ENCODE data around the gene SMCO3.

SMCO3 gene

DNA sequence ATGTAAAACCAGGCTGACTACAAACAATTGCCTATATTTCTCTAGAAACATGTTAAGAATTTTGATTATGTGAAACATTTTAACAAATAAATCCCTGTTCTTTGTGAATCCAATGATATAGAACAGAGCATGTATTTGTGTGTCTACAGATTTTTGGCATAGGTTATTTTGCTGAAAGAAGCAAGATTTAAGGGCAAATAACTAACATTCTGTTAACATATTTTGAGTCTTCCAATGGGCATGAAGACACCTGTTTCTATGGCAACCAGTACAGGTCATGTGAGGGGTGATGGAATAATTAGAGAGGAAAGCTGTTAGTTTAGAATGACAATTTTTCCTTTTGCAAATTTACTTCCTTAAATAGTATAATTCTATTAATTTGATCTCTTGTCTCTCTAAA, 20.5 kb upstream of the SMCO3 start:
- intact Hi-C loops (cut with DNase I), result no loop called here

DNA sequence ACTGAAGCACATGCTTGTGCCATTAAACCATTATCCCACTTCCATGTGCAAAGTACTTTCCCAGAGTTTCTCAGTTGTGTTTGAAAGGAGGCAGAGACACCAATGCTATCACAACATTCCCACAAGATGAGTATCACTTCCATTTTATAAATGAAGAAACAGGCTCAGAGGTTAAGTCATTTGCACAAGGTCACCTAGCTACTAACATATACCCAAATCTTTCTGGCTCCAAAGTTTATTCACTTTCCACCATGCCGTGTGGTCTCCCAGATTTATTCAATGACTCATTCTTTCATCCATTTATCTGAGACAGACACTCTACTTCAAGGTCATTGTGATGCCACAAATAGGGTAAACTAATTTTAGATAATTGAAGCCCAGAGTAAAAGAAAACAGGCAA, 20.0 kb upstream of the SMCO3 start:
- DNase-seq, result no peak
- intact Hi-C loops (cut with DNase I), result no loop called here

More for the DNA sequence above, 20.5 kb upstream of the SMCO3 start:
- DNase-seq, result peak in 1 of 42 donors; percentile 12

DNA sequence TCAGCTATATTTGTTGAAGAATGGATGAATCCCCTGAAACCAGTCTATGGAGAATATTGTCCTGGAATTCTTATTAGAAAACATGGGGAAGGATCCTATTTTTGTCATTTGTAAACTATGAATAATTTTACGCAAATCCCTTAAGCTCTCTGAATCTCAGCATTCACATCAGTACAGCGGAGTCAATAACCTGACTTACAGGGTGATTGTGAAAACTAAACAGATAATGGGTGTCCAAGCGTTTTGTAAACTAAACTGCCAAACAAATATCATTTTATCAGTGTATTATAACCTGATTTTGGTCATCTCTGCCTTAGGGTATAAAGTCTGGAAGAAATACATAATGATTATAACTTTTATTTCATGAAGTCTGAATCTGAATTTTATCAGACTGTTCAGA, 19.4 kb upstream of the SMCO3 start:
- DNase-seq, result no peak
- intact Hi-C loops (cut with DNase I), result no loop called here

DNA sequence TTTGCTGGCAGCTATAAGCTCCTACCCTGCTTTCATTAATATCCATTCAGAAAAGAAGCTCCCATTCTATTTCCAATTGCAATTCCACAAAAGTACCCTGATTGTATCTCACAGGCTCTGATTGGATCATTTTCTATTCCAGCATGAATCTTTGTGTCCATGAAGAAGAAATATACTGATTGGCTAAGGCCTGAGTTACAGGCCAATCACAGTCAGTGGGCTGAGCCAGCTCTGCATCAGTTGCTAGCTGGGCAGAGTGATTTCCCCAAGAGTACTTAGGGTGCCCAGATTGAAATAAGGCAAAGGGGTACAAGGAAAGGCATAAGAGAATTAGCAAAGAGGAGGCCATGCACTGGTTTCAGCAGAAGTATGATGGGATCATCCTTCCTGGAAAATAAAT, 14.9 kb upstream of the SMCO3 start:
- intact Hi-C loops (cut with DNase I), result no loop called here
- DNase-seq, result peak in 19 of 42 donors; percentile 1 to 59 (median 16)

DNA sequence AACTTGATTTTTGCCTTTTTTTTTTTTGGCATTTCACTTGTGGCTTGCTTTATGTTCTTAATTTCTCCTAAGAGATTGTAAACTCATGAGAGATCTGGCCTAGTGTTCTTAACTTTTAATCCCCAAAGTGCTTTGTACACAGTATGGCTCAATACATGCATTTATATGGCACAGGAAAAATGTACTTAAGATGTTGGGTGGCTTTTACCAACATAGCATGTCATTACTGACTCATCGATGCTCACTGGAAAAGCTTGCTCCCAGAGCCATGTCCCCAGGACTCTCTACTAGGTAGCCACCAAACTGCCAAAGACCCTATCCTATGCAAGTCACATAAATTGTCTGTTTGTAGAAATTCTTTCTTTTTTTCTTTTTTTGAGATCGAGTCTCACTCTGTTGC, 13.1 kb upstream of the SMCO3 start:
- intact Hi-C loops (cut with DNase I), result no loop called here
- DNase-seq, result no peak

DNA sequence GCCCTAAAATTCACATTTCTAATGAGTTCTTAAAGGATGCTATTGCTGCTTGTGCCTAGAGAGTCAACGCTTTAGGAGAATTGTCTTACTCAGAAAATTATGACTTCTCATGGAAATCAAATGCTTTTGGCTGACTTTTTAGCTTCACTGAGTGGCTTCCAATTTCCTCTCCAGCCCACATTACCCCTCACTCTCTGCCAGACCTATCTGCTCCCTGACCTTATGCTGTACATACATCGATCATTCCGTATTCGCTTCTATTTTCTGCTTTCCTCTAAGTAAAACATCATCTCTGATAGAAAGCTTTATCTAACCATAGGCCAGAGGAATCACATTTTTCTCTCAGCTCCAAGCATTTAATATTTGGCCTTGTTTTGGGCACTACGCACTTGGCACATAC, 12.5 kb upstream of the SMCO3 start:
- intact Hi-C loops (cut with DNase I), result no loop called here
- DNase-seq, result no peak

DNA sequence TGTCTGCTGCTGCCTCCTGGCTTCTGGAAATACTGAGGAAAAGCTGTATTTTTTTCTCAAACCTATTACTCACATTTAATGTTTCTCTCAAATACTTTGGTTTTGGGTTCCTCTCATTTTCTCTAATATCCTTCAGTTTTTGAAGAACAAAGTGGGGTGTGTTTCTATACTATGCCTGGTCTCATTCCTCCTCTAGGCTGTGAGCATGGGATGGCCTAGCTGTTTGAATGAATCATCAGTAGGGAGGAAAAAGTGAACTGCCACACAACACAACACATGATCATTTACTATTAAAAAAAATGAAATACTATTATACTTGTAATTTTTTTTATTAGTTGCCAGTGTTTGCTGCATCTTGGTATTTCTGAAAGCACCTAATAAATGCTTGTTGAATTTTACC, 11.3 kb upstream of the SMCO3 start:
- intact Hi-C loops (cut with DNase I), result no loop called here
- DNase-seq, result no peak

DNA sequence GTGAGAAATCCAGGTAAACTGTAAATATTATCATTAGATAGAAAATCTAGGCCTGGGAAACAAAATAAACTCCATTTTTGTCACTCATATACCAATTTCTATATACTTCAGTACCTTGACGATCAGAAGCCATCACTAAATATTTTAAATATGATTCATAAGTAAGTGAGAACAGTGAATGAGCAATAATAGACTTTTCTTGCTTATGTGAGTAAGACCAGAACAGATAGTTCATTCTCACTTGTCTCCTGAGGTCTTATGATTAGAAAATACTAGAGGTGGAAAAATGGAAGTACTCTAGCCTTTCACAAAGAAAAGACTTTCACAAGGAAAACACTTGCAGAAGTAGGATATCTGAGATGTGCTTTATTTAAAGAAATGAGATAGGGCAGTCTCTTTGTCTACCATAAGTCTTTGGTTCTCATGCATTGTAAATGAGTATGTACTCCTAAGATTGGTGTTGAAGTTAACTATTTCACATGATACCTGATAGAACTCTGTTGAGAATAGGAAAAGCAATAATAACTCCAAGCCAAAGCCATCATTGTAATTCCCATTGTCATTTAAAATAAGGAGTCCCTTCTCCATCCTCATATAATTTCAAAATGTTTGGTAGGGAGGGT, 10.1 kb upstream of the SMCO3 start:
- intact Hi-C loops (cut with DNase I), result no loop called here
- DNase-seq, result no peak

DNA sequence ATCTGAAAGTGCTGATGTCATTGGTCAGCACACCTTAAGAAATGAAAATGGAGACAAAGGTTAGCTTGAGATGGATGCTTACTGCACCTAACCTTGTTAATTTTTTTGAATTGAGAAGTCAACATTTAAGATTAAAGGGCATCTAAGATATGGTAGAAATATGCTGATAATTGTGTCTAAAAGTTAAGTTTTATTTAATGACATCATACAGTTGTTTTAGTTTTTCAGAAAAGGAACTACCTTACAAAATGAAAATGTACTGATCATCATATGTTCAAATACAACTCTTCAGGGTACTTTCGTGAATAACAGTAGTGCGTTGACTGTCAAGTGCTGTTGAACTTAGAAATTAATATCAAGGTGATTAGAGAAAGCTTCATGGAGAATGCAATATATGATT, 2.5 kb downstream of the SMCO3 start:
- intact Hi-C loops (cut with DNase I), result no loop called here

DNA sequence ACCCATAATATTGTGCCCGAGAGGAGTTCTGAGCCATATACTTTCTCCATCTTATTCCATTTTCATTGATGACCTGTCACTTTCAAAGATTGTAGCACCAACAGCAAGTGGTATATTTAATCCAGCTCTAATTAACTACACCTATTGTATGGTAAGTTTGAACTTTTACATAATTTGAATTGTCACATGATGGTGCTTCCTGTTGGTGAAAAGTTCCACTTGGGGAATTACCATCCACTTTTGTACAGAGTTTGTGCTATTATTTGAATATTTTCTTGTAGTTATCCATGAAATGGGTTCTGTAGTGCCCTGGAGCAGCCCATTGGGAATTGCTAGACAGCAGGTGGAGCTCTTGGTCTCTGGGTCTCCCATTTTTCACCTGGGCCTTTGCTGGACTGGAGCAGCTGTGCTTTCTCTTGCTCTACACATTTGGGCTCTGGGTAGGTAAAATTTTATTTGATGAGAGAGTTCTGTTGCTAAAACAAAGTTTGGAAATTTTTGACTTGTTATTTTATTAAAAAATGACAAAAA, 3.0 kb downstream of the SMCO3 start:
- DNase-seq, result no peak
- intact Hi-C loops (cut with DNase I), result no loop called here

More for the DNA sequence above, 2.5 kb downstream of the SMCO3 start:
- DNase-seq, result no peak

DNA sequence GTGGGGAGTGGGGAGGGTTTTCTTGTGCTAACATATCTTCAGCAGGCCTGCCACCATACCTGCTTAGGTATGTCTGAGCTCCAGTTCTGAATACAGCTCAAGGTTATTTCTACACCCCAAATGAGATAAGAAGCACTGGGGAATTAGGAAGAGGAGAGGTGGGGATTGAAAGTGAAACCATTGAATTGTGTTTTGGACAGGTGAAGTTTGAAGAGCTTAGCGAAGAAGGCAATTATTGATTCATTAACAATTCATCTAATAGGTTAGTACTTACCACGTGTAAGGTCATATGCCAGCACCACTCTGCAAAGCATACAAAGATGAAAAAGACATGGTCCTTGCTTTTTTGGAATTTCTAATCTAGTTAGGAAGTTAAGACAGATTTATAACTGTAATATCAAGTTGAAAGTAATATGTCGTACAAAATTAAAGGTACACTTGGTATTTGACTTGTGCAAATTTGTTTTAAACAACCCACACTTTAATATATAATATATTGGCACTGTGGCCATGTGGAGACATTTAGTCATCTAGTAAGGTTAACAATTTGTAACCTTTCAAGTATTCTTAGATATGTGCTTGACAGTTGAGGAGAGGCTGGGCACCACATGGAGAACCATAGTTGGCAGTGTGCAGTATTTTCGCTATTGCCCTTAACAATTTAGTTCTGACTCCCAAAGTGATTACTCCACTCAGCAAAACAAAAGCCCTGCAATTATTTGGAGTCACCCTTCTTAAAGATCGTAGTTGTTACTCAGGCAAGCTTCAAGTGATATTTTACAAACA, 3.6 kb downstream of the SMCO3 start:
- DNase-seq, result no peak
- intact Hi-C loops (cut with DNase I), result no loop called here

DNA sequence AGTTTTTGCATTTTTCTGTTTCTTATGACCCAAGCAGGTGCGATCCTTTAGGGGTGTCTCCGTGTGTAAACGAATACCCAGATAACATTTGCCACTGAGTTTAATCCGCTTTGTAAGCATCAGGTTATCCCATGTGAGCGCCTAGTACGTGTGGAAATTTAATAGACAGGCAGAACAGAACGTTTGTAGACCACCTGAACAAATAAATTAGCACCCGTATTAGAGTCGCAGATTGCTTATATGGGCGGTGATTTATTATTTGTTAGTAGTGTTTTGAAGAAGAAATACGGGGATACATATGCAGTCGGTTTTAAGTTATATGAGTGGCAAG, 10.2 kb downstream of the SMCO3 start:
- intact Hi-C loops (cut with DNase I), result no loop called here
- no peak for DNase-seq

DNA sequence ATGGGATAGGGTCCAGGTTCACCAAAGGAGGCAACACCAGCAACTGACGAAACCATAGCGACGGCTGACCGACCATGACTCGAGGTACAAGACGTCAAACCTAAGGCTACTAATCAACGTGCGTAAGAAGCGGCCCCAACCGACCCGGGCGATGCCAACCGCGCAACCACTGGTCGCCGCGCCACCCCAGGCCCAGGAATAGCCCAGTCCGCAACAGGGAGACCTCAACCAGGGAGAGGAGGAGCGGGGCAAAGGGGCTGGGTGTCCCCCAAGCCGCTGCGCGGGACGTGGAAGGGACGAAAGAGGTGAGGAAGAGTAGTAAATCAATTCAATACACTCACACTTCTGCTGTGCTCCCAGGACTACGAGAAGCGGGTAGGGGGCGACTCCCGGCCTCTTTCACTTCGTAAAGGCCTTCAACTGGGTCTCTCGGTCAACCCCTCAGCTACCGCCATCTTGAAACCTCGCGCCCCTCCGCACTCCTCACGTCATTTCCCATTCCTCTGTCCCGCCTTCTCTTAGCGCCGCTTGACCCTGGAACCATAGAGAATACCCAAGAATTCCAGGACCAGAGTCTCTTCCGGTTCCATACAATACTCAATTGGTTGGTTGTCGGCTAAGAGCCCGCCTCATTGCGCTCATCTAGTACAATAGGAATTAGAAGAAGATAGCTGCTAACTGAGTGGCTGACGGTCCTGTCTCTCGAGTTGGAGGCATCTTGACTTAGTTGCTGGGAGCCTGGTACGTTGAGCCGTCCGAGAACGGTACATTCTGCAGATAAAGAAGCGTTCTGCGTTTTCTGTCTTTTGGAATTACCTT, 10.8 kb downstream of the SMCO3 start, which contains the start of the genes C12orf60 and WBP11:
C12orf60 (plus strand) TSS at position 660 of the 819 bp plus-strand sequence. CDS start 19,266 bp downstream, outside the sequence.
WBP11 (minus strand) TSS at position 468 of the 819 bp plus-strand sequence. CDS start 2,095 bp downstream, outside the sequence.
- intact Hi-C loops (cut with DNase I), result no loop called here
- DNase-seq, result peak; percentile 84 to 99 (median 94)

DNA sequence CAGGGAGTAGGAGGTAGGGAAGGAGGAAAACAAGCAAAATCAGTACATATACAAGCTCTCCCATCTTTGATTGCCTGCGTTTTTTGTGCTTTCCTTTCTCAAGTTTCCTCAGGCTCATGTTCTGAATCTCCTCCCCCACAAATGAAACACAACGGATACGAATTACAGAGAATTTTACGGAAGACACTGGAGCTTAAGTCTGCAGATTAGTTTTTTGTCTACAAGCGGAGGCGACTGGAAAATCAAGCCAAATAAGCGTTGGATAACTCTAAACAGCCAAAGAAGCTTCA, 11.3 kb downstream of the SMCO3 start:
- intact Hi-C loops (cut with DNase I), result no loop called here

DNA sequence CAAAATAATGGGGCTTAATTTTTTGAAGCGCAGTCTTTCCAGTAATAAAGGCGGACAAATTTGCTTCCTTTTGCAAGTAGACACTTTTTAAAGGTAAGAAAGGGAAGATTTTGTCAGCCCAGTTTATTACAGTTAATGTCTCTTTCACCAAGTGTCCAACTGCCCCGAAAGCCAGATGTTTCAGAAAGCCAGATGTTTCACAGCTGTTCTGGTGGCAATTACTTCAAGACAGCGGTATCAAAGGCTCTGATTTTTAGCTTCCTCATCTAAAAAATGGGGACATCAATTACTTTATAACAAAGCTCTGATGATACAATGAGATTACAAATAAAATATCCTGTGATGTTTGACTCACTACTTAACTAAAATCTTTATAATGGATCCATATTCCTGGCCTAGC, 11.7 kb downstream of the SMCO3 start:
- no peak for DNase-seq
- intact Hi-C loops (cut with DNase I), result no loop called here

More for the DNA sequence above, 11.3 kb downstream of the SMCO3 start:
- no peak for DNase-seq

DNA sequence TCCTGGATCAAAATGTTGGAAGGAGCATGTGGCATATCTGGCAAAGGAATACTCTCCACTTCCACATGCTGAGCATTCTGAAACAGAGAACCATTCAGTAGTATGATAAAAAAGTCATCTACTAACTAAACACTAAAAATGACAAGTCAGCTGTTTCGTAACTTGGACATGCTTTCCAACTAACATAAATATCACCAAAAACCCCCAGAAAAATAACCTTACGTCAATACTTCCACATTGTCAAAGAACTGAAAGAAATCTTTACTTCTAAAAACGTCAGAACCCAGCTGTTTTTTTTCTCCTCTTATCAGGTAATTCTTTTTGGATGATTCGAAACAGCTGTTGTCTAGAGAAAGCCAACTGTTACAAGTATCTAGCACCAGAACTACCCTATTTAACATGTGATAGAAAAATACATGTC, 18.9 kb downstream of the SMCO3 start:
- no peak for DNase-seq
- intact Hi-C loops (cut with DNase I), result no loop called here

DNA sequence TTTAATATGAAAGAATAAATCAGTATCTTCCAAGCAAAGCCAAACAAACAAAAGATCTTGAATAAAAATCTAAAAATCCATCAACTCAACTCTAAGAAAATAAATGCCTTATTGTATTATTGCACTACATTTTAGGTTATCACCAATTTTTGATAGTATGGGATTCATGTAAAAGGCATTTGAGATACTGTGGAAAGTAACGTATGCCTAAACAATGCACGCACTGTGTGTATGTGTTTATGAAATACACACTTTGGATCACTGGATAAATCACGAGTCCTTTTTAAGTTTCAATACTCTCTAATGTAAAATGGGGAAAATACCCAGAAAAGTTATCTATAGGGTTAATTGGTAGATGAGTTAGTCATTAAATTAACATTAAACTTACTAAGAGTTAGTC, 28.4 kb downstream of the SMCO3 start:
- DNase-seq, result no peak
- intact Hi-C loops (cut with DNase I), result no loop called here

DNA sequence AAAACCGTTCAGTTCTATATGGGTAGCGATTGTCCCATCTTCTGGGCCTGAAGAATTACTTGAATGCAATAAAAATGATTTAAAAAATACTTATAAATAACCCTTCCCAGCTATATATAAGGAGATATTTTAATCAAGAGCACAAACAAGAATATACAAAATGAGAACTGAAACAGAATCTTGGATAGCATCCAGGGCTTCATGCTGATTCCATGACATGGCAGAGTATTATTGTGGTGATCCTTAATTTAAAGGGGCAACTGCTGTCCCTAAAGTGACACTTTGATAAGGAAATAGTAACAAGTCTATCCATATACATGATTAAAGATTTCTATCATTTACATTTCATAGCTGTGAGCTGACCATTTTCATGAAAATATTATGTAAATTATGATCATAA, 29.5 kb downstream of the SMCO3 start:
- intact Hi-C loops (cut with DNase I), result no loop called here
- DNase-seq, result no peak

DNA sequence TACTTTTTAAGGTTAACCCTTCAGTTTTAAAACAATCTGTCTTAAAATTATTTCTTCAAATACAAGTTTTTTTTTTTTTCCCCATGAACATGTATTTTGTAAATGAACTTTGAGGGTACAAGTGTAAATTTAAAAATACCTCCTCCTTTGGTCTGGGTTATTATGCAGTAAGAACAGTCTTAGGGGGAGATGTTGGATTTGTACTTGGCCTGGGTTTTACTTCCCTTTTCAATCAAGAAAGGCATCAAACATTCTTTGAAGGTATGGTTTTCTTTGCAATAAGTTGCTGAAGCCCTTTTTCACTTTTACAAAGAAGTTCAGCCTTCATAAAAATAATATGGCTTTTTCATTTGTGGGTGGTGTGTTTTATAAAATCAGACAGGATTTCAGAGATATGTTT, 31.2 kb downstream of the SMCO3 start:
- DNase-seq, result no peak
- intact Hi-C loops (cut with DNase I), result no loop called here

DNA sequence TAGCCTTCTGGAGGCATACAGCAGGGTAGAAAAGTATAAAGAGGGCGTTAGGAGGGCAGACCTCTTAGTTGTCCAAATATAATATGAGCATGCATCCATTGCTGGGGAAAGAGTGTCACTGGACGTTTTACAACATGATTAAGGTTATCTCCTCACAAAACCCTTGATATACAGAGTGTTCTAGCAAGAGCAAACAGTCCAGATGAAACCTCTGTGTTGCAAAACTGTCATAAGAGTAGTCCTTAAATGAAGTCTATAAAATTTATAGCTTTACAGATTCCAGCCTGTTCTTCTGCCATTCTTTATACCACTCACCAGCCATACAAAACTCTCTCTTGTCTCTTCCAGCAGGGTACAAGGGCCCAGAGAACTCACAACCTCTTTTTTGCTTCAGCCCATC, 32.4 kb downstream of the SMCO3 start:
- intact Hi-C loops (cut with DNase I), result no loop called here
- DNase-seq, result no peak
